ENCODE measurements around the gene SCN2B.

SCN2B gene

GRCh38 chr11:118205606-118206378 is 29.4 kb upstream of the SCN2B start:
- no peak overlapping the region for H2AFZ ChIP-seq (ENCODE audit: low read length)
- H3K36me3 ChIP-seq (replicated peaks; ENCODE audit: insufficient read depth, low read length): no peaks in the 10 kb centered on the region
- H3K79me2 ChIP-seq (ENCODE audit: low read length): no peaks in the 10 kb centered on the region
- no peaks in the 10 kb centered on the region for H3K9me3 ChIP-seq (replicated peaks; ENCODE audit: insufficient read depth, low read length)
- no peaks in the 10 kb centered on the region for H3F3A ChIP-seq (ENCODE audit: insufficient read depth, low read length)
- no peak overlapping the region for H3K27ac ChIP-seq (ENCODE audit: low read length)
- H3K9me2 ChIP-seq (replicated peaks; ENCODE audit: insufficient read depth, low read length): no peaks in the 10 kb centered on the region
- no peak overlapping the region for H3K4me3 ChIP-seq (ENCODE audit: low read length)
- no peak overlapping the region for H3K4me2 ChIP-seq (ENCODE audit: low read depth, low read length)
- TF ChIP-seq EZH2phosphoT487 (IDR thresholded peaks at IDR 0.05; ENCODE audit: low read length): no peak
- no peak for TF ChIP-seq CTCF (IDR thresholded peaks at IDR 0.05; ENCODE audit: low read length)
- no peak for TF ChIP-seq EZH2 (optimal IDR thresholded peaks at IDR 0.05; ENCODE audit: low read depth, low read length)
- no peak for DNase-seq
- no peak overlapping the region for H3K9ac ChIP-seq (ENCODE audit: low read length)
- no peaks in the 10 kb centered on the region for H4K20me1 ChIP-seq (ENCODE audit: insufficient read depth, low read length)
- peaks cover 30% of the 10 kb centered on the region for H3K27me3 ChIP-seq (replicated peaks; ENCODE audit: insufficient read depth, low read length)
- peaks cover 6% of the 10 kb centered on the region; the same call in 1 of the 2 replicates for H3K4me1 ChIP-seq (ENCODE audit: low read length)

- no peaks in the 10 kb centered on the region for H3K36me3 ChIP-seq (replicated peaks; ENCODE audit: insufficient read depth, low read length)
- H3K27ac ChIP-seq (ENCODE audit: low read length): no peak overlapping the region
- H3K9ac ChIP-seq (ENCODE audit: low read length): no peak overlapping the region
- H3K79me2 ChIP-seq (ENCODE audit: low read length): no peaks in the 10 kb centered on the region
- H3K9me3 ChIP-seq (replicated peaks; ENCODE audit: insufficient read depth, low read length): no peaks in the 10 kb centered on the region
- no peak overlapping the region for H3K4me2 ChIP-seq (ENCODE audit: low read depth, low read length)
- H3K27me3 ChIP-seq (replicated peaks; ENCODE audit: insufficient read depth, low read length): peaks cover 15% of the 10 kb centered on the region; the same call in 1 of the 2 replicates
- no peak for DNase-seq
- H3K4me1 ChIP-seq (ENCODE audit: low read length): peaks cover 6% of the 10 kb centered on the region; the same call in 1 of the 2 replicates
- no peak for TF ChIP-seq CTCF (IDR thresholded peaks at IDR 0.05; ENCODE audit: low read length)
- no peak for TF ChIP-seq EZH2 (optimal IDR thresholded peaks at IDR 0.05; ENCODE audit: low read depth, low read length)
- no peak for TF ChIP-seq EZH2phosphoT487 (IDR thresholded peaks at IDR 0.05; ENCODE audit: low read length)
- H3F3A ChIP-seq (ENCODE audit: insufficient read depth, low read length): no peaks in the 10 kb centered on the region
- H2AFZ ChIP-seq (ENCODE audit: low read length): no peak overlapping the region
- H4K20me1 ChIP-seq (ENCODE audit: insufficient read depth, low read length): no peaks in the 10 kb centered on the region
- no peaks in the 10 kb centered on the region for H3K9me2 ChIP-seq (replicated peaks; ENCODE audit: insufficient read depth, low read length)
- H3K4me3 ChIP-seq (ENCODE audit: low read length): no peak overlapping the region
These were observed 26.4 kb upstream of the SCN2B start for GRCh38 chr11:118202599-118203422.

GRCh38 chr11:118201966-118202365 is 25.5 kb upstream of the SCN2B start:
- TF ChIP-seq EZH2phosphoT487 (IDR thresholded peaks at IDR 0.05; ENCODE audit: low read length) (no peak), EZH2 (optimal IDR thresholded peaks at IDR 0.05; ENCODE audit: low read depth, low read length) (no peak), CTCF (IDR thresholded peaks at IDR 0.05; ENCODE audit: low read length) (no peak)
- Histone ChIP-seq H3K4me1 (ENCODE audit: low read length) (peaks cover 6% of the 10 kb centered on the region; the same call in 1 of the 2 replicates), H4K20me1 (ENCODE audit: insufficient read depth, low read length) (no peaks in the 10 kb centered on the region), H2AFZ (ENCODE audit: low read length) (no peak overlapping the region), H3K9ac (ENCODE audit: low read length) (no peak overlapping the region), H3K9me3 (replicated peaks; ENCODE audit: insufficient read depth, low read length) (no peaks in the 10 kb centered on the region), H3K27me3 (replicated peaks; ENCODE audit: insufficient read depth, low read length) (peaks cover 15% of the 10 kb centered on the region), H3K4me3 (ENCODE audit: low read length) (no peak overlapping the region), H3K27ac (ENCODE audit: low read length) (no peak overlapping the region), H3K9me2 (replicated peaks; ENCODE audit: insufficient read depth, low read length) (no peaks in the 10 kb centered on the region), H3F3A (ENCODE audit: insufficient read depth, low read length) (no peaks in the 10 kb centered on the region), H3K36me3 (replicated peaks; ENCODE audit: insufficient read depth, low read length) (no peaks in the 10 kb centered on the region), H3K79me2 (ENCODE audit: low read length) (no peaks in the 10 kb centered on the region), H3K4me2 (ENCODE audit: low read depth, low read length) (no peak overlapping the region)
- no peak for DNase-seq
